Activated CD4-positive, alpha-beta T cell treated with anti-CD3 and anti-CD28 coated beads, Interleukin-2, Interleukin-4, amounts not matched to agents 100 ng/mL and 50 ng/mL, durations not matched to agents 16 hours and 8 hours (primary cell): ENCODE results near the gene CHRND.

ENCODE experiments used
- DNase-seq: peaks from one replicate; pipeline ENCODE4 v3.0.0-alpha.2; 2020; ENCODE audit warnings: low spot score

Gene CHRND

GRCh38 chr2:232503809-232504323, 22.1 kb upstream of the CHRND start:
- DNase-seq, result no peak

- DNase-seq, result no peak
Measured at GRCh38 chr2:232504438-232504837, 21.5 kb upstream of the CHRND start.

GRCh38 chr2:232505856-232506255, 20.1 kb upstream of the CHRND start:
- DNase-seq, result no peak

- no peak for DNase-seq
Measured at GRCh38 chr2:232506709-232507108, 19.3 kb upstream of the CHRND start.

- DNase-seq, result no peak
Measured at GRCh38 chr2:232508251-232508650, 17.7 kb upstream of the CHRND start.

GRCh38 chr2:232511336-232511890, 14.5 kb upstream of the CHRND start:
- no peak for DNase-seq

- DNase-seq, result no peak
Measured at GRCh38 chr2:232512602-232513001, 13.4 kb upstream of the CHRND start.

GRCh38 chr2:232513353-232513752, 12.6 kb upstream of the CHRND start:
- no peak for DNase-seq

GRCh38 chr2:232515639-232516038, 10.3 kb upstream of the CHRND start:
- no peak for DNase-seq

- no peak for DNase-seq
Measured at GRCh38 chr2:232516551-232516950, 9.4 kb upstream of the CHRND start.

GRCh38 chr2:232518844-232519243, 7.1 kb upstream of the CHRND start:
- no peak for DNase-seq

GRCh38 chr2:232519581-232520438, 6.2 kb upstream of the CHRND start, which contains the start of gene PRSS56:
Gene PRSS56 (plus strand): TSS chr2:232520388. CDS start chr2:232520599, 211 bp downstream.
- DNase-seq, result no peak

GRCh38 chr2:232520489-232520888, 5.5 kb upstream of the CHRND start:
- no peak for DNase-seq

- DNase-seq, result no peak
Measured at GRCh38 chr2:232521098-232521497, 4.9 kb upstream of the CHRND start.

- peak; percentile 50 for DNase-seq
Measured at GRCh38 chr2:232521959-232522622, 3.9 kb upstream of the CHRND start.

- no peak for DNase-seq
Measured at GRCh38 chr2:232522623-232523401, 3.1 kb upstream of the CHRND start.

GRCh38 chr2:232523402-232523681, 2.6 kb upstream of the CHRND start:
- DNase-seq, result no peak

GRCh38 chr2:232523682-232524597, 2.0 kb upstream of the CHRND start:
- DNase-seq, result peak; percentile 39

- DNase-seq, result no peak
Measured at GRCh38 chr2:232524771-232525170, 1.2 kb upstream of the CHRND start.

GRCh38 chr2:232525199-232525598, 761 bp upstream of the CHRND start:
- no peak for DNase-seq

GRCh38 chr2:232526372-232526941, 497 bp downstream of the CHRND start:
- no peak for DNase-seq
